ENCODE data around the gene SPN.
"Not testable (repeated sequence)": the region's sequence is repeated elsewhere in the genome, so short reads cannot be mapped to it uniquely, and the experiment has no call there.

DNA sequence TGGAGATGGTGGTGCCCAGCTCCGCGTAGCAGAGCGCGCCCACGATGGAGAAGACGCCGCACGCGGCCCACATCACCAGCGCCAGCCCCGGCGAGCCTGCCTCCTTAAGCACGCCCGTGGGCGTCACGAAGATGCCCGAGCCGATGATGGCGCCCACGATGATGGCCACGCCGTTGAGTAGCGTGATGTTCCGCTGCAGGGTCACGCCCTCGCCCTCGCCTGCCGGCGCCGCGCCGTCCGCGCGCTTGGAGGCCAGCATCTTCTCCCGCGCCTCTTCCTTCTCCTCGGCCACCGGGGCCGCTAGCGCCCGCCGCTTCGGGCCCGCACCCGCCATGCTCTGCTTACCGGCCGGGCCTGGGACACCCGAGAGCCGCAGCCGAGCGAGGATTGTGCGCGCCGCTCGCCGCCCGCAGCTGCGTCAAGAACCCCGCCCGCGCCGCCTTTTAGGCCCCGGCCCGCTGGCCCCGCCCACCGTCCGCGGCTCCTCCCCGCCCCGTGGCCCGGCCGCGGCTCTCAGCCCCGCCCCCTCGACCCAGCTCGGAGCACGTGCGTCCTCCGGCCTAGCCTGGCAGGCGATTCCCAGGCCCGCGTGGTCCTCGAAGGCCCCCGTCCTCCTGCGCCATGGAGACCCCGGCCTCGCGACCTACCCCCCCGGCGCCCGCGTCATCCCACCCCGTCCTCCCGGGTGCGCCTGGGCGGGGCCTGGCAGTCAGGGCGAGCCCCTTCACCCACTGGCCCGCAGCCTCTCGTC lies 49.6 kb upstream of the SPN start:
- TF ChIP-seq SP2 (IDR thresholded peaks at IDR 0.05; ENCODE audit: extremely low read depth, low read depth, low read length, poor library complexity, severe bottlenecking); HCFC1 (IDR thresholded peaks at IDR 0.05; ENCODE audit: low read depth, low read length); HMG20A (CRISPR knock-in tag; conservative IDR thresholded peaks at IDR 0.05); HNRNPH1 (optimal IDR thresholded peaks at IDR 0.05; ENCODE audit: low read depth, low read length); CTCF (IDR thresholded peaks at IDR 0.05 in 2 of 3, conservative IDR thresholded peaks at IDR 0.05 in 1 of 3; ENCODE audit: insufficient read depth in 2 of 3, low read depth in 1 of 3, low read length in 3 of 3); TBP (optimal IDR thresholded peaks at IDR 0.05; ENCODE audit: low read depth, low read length); ZNF174 (CRISPR knock-in tag; IDR thresholded peaks at IDR 0.05): not testable (repeated sequence)
- TF ChIP-seq POLR2AphosphoS5 (IDR thresholded peaks at IDR 0.05; ENCODE audit: control insufficient read depth, insufficient read depth, low read depth, low read length), result peak; percentile 73
- peak; percentile 54 for TF ChIP-seq TAF1 (IDR thresholded peaks at IDR 0.05; ENCODE audit: control insufficient read depth, extremely low read depth, insufficient read depth, low read length, severe bottlenecking)
